ENCODE results near the gene CLCN5. TPM values are rescaled to one million over a fixed set of nuclear protein-coding genes. Genes with fewer than 3 reads are reported as not detected.

Gene CLCN5
- total RNA-seq, 6 donors from 2014 or later = 4.2 to 14.4 (median 10.2) TPM

- TF ChIP-seq, protein P1, sequence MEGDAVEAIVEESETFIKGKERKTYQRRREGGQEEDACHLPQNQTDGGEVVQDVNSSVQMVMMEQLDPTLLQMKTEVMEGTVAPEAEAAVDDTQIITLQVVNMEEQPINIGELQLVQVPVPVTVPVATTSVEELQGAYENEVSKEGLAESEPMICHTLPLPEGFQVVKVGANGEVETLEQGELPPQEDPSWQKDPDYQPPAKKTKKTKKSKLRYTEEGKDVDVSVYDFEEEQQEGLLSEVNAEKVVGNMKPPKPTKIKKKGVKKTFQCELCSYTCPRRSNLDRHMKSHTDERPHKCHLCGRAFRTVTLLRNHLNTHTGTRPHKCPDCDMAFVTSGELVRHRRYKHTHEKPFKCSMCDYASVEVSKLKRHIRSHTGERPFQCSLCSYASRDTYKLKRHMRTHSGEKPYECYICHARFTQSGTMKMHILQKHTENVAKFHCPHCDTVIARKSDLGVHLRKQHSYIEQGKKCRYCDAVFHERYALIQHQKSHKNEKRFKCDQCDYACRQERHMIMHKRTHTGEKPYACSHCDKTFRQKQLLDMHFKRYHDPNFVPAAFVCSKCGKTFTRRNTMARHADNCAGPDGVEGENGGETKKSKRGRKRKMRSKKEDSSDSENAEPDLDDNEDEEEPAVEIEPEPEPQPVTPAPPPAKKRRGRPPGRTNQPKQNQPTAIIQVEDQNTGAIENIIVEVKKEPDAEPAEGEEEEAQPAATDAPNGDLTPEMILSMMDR (IDR thresholded peaks at IDR 0.05) = no peak
- TF ChIP-seq EP300 (IDR thresholded peaks at IDR 0.05) = no peak
- TF ChIP-seq POLR2A (IDR thresholded peaks at IDR 0.05) = no peak
- no peak for TF ChIP-seq POLR2AphosphoS5 (IDR thresholded peaks at IDR 0.05)
- WGBS, 2 donors = 44 to 83% methylated on average over 2 of the region's 2 CpGs
- DNase-seq (no peak), ATAC-seq (ENCODE audit: low FRiP score in 2 of 2) (no peak)
- H3K27me3 ChIP-seq = no peaks in the 10 kb centered on the region
- no peaks in the 10 kb centered on the region for H3K4me1 ChIP-seq
- no peaks in the 10 kb centered on the region for H3K9me3 ChIP-seq
- no peak overlapping the region for H3K4me3 ChIP-seq
- H3K27ac ChIP-seq = no peak overlapping the region
- H3K36me3 ChIP-seq = no peaks in the 10 kb centered on the region
Observed at GRCh38 chrX:50068285-50068563, 145.8 kb downstream of the CLCN5 start.

- ATAC-seq (ENCODE audit: low FRiP score in 2 of 2) = no peak
- no peaks in the 10 kb centered on the region for H3K9me3 ChIP-seq
- TF ChIP-seq, protein P1 (IDR thresholded peaks at IDR 0.05) = no peak
- TF ChIP-seq POLR2AphosphoS5 (IDR thresholded peaks at IDR 0.05) = no peak
- no peak for TF ChIP-seq EP300 (IDR thresholded peaks at IDR 0.05)
- TF ChIP-seq POLR2A (IDR thresholded peaks at IDR 0.05) = no peak
Observed at GRCh38 chrX:50068893-50069292, 146.5 kb downstream of the CLCN5 start.

GRCh38 chrX:50071494-50071893, 149.1 kb downstream of the CLCN5 start:
- Histone ChIP-seq H3K27me3 (no peaks in the 10 kb centered on the region), H3K4me3 (no peak overlapping the region), H3K27ac (no peak overlapping the region), H3K36me3 (no peaks in the 10 kb centered on the region), H3K9me3 (no peaks in the 10 kb centered on the region), H3K4me1 (no peaks in the 10 kb centered on the region)
- ATAC-seq (ENCODE audit: low FRiP score in 2 of 2) (no peak), DNase-seq (no peak)
- 56 to 68% methylated on average over 1 of the region's 1 CpG for WGBS, 2 donors
- TF ChIP-seq, protein P1 (IDR thresholded peaks at IDR 0.05) = no peak
- no peak for TF ChIP-seq POLR2A (IDR thresholded peaks at IDR 0.05)
- no peak for TF ChIP-seq EP300 (IDR thresholded peaks at IDR 0.05)
- no peak for TF ChIP-seq POLR2AphosphoS5 (IDR thresholded peaks at IDR 0.05)

More at GRCh38 chrX:50068893-50069292, 146.5 kb downstream of the CLCN5 start:
- Histone ChIP-seq H3K4me3 (no peak overlapping the region), H3K27ac (no peak overlapping the region), H3K4me1 (no peaks in the 10 kb centered on the region), H3K27me3 (no peaks in the 10 kb centered on the region), H3K36me3 (no peaks in the 10 kb centered on the region)
- whole genome bisulfite sequencing, 2 donors = 78 to 90% methylated on average over 2 of the region's 2 CpGs
- DNase-seq = no peak

GRCh38 chrX:50072110-50072509, 149.7 kb downstream of the CLCN5 start:
- H3K27ac ChIP-seq = no peak overlapping the region
- DNase-seq (no peak), ATAC-seq (ENCODE audit: low FRiP score in 2 of 2) (no peak)
- H3K4me1 ChIP-seq = no peaks in the 10 kb centered on the region
- no peak for TF ChIP-seq POLR2AphosphoS5 (IDR thresholded peaks at IDR 0.05)
- TF ChIP-seq, protein P1 (IDR thresholded peaks at IDR 0.05) = no peak
- TF ChIP-seq EP300 (IDR thresholded peaks at IDR 0.05) = no peak
- TF ChIP-seq POLR2A (IDR thresholded peaks at IDR 0.05) = no peak
- H3K27me3 ChIP-seq = no peaks in the 10 kb centered on the region
- H3K4me3 ChIP-seq = no peak overlapping the region
- H3K9me3 ChIP-seq = no peaks in the 10 kb centered on the region
- WGBS, 2 donors = 63 to 67% methylated on average over 1 of the region's 1 CpG
- H3K36me3 ChIP-seq = no peaks in the 10 kb centered on the region

- Histone ChIP-seq H3K36me3 (no peaks in the 10 kb centered on the region), H3K27me3 (no peaks in the 10 kb centered on the region), H3K27ac (no peak overlapping the region), H3K4me3 (no peak overlapping the region), H3K9me3 (no peaks in the 10 kb centered on the region), H3K4me1 (no peaks in the 10 kb centered on the region)
- no peak for TF ChIP-seq POLR2AphosphoS5 (IDR thresholded peaks at IDR 0.05)
- TF ChIP-seq, protein P1 (IDR thresholded peaks at IDR 0.05) = no peak
- TF ChIP-seq POLR2A (IDR thresholded peaks at IDR 0.05) = no peak
- TF ChIP-seq EP300 (IDR thresholded peaks at IDR 0.05) = no peak
- DNase-seq (no peak), ATAC-seq (ENCODE audit: low FRiP score in 2 of 2) (no peak)
- 47 to 59% methylated on average over 2 of the region's 2 CpGs for WGBS, 2 donors
Observed at GRCh38 chrX:50073601-50074000, 151.2 kb downstream of the CLCN5 start.
